NCI-H146 (cell line): Measurements from ENCODE around the gene SEMA5A.

Experiments used
- DNase-seq: peaks from one replicate; lab custom pipeline; 2025; lab: John Stamatoyannopoulos, UW

Gene SEMA5A

GRCh38 chr5:9212605-9213004 lies 333.3 kb downstream of the SEMA5A start:
- DNase-seq: no peak

GRCh38 chr5:9209846-9210492 lies 335.9 kb downstream of the SEMA5A start:
- DNase-seq: no peak

GRCh38 chr5:9207817-9208418 lies 338.0 kb downstream of the SEMA5A start:
- peak; percentile 10 for DNase-seq

- no peak for DNase-seq
Observed at GRCh38 chr5:9202636-9203035, 343.2 kb downstream of the SEMA5A start.

GRCh38 chr5:9201761-9202160 lies 344.1 kb downstream of the SEMA5A start:
- no peak for DNase-seq

- DNase-seq: no peak
Observed at GRCh38 chr5:9201011-9201410, 344.9 kb downstream of the SEMA5A start.

GRCh38 chr5:9198394-9198793 lies 347.5 kb downstream of the SEMA5A start:
- DNase-seq: no peak

- DNase-seq: no peak
Observed at GRCh38 chr5:9197881-9198260, 348.0 kb downstream of the SEMA5A start.

GRCh38 chr5:9196403-9197227 lies 349.3 kb downstream of the SEMA5A start:
- DNase-seq: no peak

- DNase-seq: no peak
Observed at GRCh38 chr5:9194509-9194908, 351.4 kb downstream of the SEMA5A start.

- DNase-seq: no peak
Observed at GRCh38 chr5:9192266-9192665, 353.6 kb downstream of the SEMA5A start.

- DNase-seq: no peak
Observed at GRCh38 chr5:9189681-9190080, 356.2 kb downstream of the SEMA5A start.

GRCh38 chr5:9188956-9189355 lies 356.9 kb downstream of the SEMA5A start:
- no peak for DNase-seq

GRCh38 chr5:9188131-9188530 lies 357.7 kb downstream of the SEMA5A start:
- no peak for DNase-seq

GRCh38 chr5:9187614-9188013 lies 358.3 kb downstream of the SEMA5A start:
- no peak for DNase-seq

GRCh38 chr5:9186069-9186468 lies 359.8 kb downstream of the SEMA5A start:
- no peak for DNase-seq

GRCh38 chr5:9183992-9184391 lies 361.9 kb downstream of the SEMA5A start:
- DNase-seq: no peak

- no peak for DNase-seq
Observed at GRCh38 chr5:9182899-9183695, 362.8 kb downstream of the SEMA5A start.

- DNase-seq: no peak
Observed at GRCh38 chr5:9176641-9177040, 369.2 kb downstream of the SEMA5A start.

- DNase-seq: no peak
Observed at GRCh38 chr5:9174446-9174845, 371.4 kb downstream of the SEMA5A start.

- DNase-seq: no peak
Observed at GRCh38 chr5:9173281-9174048, 372.4 kb downstream of the SEMA5A start.

GRCh38 chr5:9170026-9170425 lies 375.8 kb downstream of the SEMA5A start:
- DNase-seq: no peak
